Mucosa of stomach (tissue), 1 donor: ENCODE data around the gene RCBTB2.
"Not testable (repeated sequence)": the region's sequence is repeated elsewhere in the genome, so short reads cannot be mapped to it uniquely, and the experiment has no call there.

ENCODE experiments used
- H3K27me3 ChIP-seq: one replicate; pipeline ENCODE4 v1.7.0; 2013; ENCODE audit warnings: mild to moderate bottlenecking, low read length; ENCODE audit not compliant: control insufficient read depth, insufficient read depth
- H3K36me3 ChIP-seq: one replicate; pipeline ENCODE4 v1.7.0; 2013; ENCODE audit warnings: low read length; ENCODE audit not compliant: control insufficient read depth, insufficient read depth
- H3K4me1 ChIP-seq: one replicate; pipeline ENCODE4 v1.7.0; 2013; ENCODE audit warnings: mild to moderate bottlenecking, low read length; ENCODE audit not compliant: control insufficient read depth, insufficient read depth
- H3K4me3 ChIP-seq: one replicate; pipeline ENCODE4 v1.7.0; 2013; ENCODE audit warnings: low read length
- H3K9ac ChIP-seq: one replicate; pipeline ENCODE4 v1.7.0; 2013; ENCODE audit warnings: mild to moderate bottlenecking, low read length, moderate library complexity
- H3K9me3 ChIP-seq: one replicate; pipeline ENCODE4 v1.7.0; 2013; ENCODE audit warnings: mild to moderate bottlenecking, low read length, moderate library complexity; ENCODE audit not compliant: control insufficient read depth
- donor health status: Pancreatic carcinoma.

The RCBTB2 gene

DNA sequence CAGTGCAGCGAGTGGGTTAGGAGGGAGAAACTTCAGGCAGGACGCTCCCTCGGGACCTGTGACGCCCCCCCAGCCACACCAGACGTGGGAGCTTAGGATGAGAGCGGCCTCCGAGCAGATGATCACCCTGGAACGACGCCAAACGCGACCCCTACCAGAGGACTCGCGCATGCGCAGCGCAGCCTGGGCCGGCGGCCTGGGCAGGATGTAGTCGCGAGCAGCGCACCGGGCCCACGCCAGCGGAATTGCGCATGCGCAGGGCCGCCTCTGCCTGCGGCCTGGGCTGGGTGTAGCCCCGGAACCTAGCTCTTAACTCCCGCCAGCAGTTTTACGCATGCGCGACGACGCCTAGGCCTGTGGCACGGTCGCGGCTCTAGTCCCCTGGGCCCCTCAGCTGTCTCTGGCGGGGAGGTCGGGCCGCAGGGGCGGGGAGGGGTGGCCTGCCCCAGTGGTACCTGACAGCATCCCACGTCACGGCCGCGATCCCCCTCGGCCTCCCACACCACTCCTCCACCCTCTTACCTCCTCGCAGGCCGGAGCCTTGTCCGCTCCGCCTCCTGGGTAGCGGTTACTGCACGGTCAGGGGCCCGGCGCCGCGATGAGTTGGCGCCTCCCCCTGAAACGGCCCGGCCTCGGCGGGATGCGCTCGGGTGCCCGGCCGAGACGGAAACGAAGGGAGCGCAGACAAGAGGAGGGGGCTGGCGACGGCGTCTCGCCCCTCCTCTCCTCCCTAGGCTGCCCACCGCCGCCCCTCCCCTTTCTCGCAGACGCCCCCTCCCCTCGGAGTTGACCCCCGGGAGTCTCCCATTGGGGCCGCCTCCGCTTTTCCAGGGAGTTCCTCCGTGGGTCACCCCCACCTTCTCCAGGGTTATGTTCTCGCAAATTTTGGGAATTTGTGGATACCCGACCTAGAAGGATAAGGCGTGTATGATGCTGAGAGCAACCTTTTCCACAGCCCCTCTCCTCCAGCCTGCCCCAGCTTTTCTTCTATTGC lies at the start of gene RCBTB2:
Gene RCBTB2 (minus strand): TSS at position 575 of the 994 bp plus-strand sequence. CDS start 11,141 bp downstream, outside the sequence.
- H3K4me1 ChIP-seq: peaks cover 20% of the 10 kb centered on the region
- peak within 1 kb of the TSS; percentile 92 for H3K9ac ChIP-seq
- H3K4me3 ChIP-seq: peak within 1 kb of the TSS; percentile 62
- no peaks in the 10 kb centered on the region for H3K27me3 ChIP-seq
- H3K9me3 ChIP-seq: no peaks in the 10 kb centered on the region
- H3K36me3 ChIP-seq: no peaks in the 10 kb centered on the region

GRCh38 chr13:48582084-48582483 lies 49.2 kb upstream of the RCBTB2 start:
- Histone ChIP-seq H3K27me3 (no peaks in the 10 kb centered on the region), H3K36me3 (no peaks in the 10 kb centered on the region), H3K4me1 (peaks cover 39% of the 10 kb centered on the region), H3K4me3 (no peak overlapping the region), H3K9ac (no peak overlapping the region), H3K9me3 (no peaks in the 10 kb centered on the region)

DNA sequence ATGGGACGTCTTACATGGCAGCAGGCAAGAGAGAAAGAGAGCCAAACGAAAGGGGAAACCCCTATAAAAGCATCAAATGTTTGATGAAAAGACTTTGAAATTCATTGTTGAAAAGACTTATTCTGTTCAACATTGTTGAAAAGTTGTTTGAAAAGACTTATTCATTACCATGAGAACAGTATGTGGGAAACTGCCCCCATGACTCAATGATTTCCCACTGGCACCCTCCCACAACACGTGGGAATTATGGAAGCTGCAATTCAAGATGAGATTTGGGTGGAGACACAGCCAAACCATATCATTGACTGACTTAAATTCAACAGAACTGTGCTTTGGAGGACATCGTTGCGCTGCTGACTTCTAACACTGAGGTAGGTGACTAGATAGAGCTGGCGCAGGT lies 48.0 kb upstream of the RCBTB2 start:
- H3K4me3 ChIP-seq: no peak overlapping the region
- H3K4me1 ChIP-seq: peaks cover 28% of the 10 kb centered on the region
- H3K36me3 ChIP-seq: no peaks in the 10 kb centered on the region
- H3K9me3 ChIP-seq: no peaks in the 10 kb centered on the region
- H3K27me3 ChIP-seq: no peaks in the 10 kb centered on the region
- no peak overlapping the region for H3K9ac ChIP-seq

DNA sequence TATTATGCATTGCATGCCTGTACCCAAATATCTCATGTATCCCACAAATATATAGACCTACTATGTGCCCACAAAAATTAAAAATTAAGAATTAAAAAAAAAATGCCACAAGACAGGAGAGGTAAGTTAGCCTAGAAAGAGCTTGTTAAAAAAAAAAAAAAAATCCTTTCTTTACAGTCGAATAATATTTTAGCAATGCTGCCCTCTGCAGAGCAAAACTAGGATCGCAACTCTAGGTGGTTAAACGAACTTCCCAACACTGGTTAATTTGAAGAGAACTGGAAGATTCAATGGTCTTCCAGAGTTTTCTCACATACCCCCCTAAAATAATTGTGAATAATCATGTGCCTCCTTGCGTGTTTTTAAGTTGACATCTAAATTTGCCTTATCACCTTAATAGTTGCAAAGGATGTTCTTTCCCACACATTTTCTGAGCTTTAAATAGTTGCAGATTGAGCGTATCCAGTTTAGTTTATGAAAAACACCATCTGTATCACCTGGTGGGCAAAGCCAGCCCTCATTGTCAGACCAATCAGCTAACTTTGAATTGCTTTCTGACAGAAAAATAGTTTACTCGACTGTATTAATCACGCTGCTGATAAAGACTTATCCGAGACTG lies 47.4 kb upstream of the RCBTB2 start:
- Histone ChIP-seq H3K4me1 (peaks cover 30% of the 10 kb centered on the region), H3K9ac (no peak overlapping the region)

GRCh38 chr13:48579919-48580180 lies 47.0 kb upstream of the RCBTB2 start:
- peaks cover 27% of the 10 kb centered on the region for H3K4me1 ChIP-seq
- H3K9ac ChIP-seq, H3K9me3 ChIP-seq, H3K27me3 ChIP-seq, H3K4me3 ChIP-seq, H3K36me3 ChIP-seq: not testable (repeated sequence)

More for the DNA sequence above, 47.4 kb upstream of the RCBTB2 start:
- H3K36me3 ChIP-seq: no peaks in the 10 kb centered on the region
- H3K4me3 ChIP-seq: no peak overlapping the region
- H3K27me3 ChIP-seq: no peaks in the 10 kb centered on the region
- H3K9me3 ChIP-seq: no peaks in the 10 kb centered on the region

DNA sequence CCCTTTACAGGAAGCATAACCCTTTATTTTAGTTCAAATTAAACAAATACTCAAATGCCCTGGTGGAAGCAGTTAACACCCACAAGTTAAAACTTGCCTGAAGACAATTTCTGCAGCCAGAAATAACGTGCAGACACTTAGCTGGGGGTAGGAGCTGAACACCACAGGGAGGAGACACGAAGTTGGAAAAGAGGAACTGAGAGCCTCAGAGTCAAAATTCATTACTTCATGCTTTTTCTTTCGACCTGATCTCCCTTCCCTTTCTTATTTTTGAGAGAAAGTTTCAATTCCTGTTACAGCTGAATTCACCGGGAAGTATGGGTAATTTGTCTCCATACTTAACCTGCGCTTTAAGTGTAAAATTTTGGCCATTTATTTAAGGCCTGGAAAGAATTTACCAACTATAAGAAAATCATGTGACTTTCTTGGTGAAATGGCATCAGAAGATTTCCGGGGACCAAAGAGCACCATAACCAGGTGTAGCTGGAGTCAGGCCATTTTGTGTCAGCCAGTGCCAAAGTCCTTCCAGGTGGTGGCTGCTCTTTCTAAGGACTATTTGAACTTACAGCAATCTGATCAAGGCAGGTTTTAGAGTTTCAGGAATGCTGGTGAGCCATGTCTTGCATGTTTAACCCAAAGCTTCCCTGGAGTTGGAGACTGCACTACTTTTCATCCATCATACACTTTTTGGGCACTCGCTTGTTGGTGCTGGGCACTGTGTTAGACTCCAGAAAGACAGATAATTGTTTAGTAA lies 46.5 kb upstream of the RCBTB2 start:
- no peaks in the 10 kb centered on the region for H3K36me3 ChIP-seq
- H3K27me3 ChIP-seq: no peaks in the 10 kb centered on the region
- no peak overlapping the region for H3K9ac ChIP-seq
- H3K4me1 ChIP-seq: peaks cover 21% of the 10 kb centered on the region
- no peaks in the 10 kb centered on the region for H3K9me3 ChIP-seq
- no peak overlapping the region for H3K4me3 ChIP-seq

- Histone ChIP-seq H3K4me3 (no peak overlapping the region), H3K4me1 (peaks cover 20% of the 10 kb centered on the region), H3K9me3 (no peaks in the 10 kb centered on the region), H3K9ac (no peak overlapping the region), H3K27me3 (no peaks in the 10 kb centered on the region), H3K36me3 (no peaks in the 10 kb centered on the region)
These were observed 45.8 kb upstream of the RCBTB2 start for GRCh38 chr13:48578516-48579164.

DNA sequence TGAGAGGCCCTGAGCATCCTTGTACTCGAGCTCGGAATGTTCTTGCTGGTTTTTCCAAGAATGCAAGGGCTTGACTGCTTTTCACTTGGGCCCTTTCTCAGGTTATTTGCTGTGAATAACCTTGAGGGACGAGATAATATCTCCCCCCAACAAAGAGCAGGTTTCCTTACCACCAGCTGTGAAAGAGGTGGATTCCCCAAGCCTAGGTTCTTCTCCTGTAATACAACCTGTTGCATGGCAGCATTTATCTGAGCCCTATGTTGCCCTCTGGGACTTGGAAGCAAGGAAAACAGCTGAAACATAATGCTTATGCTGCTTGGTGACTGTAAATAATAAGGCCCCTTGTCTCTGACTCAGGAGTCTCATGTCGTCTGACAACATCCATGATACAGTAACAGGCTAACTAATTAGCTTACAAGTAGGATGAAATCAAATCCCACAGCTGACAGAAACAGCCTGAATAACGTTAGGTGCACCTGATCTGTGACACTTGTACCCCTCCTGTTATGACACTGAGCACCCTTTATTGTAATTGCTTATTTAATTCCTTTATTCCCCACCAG lies 43.6 kb upstream of the RCBTB2 start:
- peaks cover 21% of the 10 kb centered on the region for H3K4me1 ChIP-seq
- H3K9ac ChIP-seq: no peak overlapping the region
- no peaks in the 10 kb centered on the region for H3K27me3 ChIP-seq
- H3K36me3 ChIP-seq: no peaks in the 10 kb centered on the region
- H3K9me3 ChIP-seq: no peaks in the 10 kb centered on the region
- H3K4me3 ChIP-seq: no peak overlapping the region

DNA sequence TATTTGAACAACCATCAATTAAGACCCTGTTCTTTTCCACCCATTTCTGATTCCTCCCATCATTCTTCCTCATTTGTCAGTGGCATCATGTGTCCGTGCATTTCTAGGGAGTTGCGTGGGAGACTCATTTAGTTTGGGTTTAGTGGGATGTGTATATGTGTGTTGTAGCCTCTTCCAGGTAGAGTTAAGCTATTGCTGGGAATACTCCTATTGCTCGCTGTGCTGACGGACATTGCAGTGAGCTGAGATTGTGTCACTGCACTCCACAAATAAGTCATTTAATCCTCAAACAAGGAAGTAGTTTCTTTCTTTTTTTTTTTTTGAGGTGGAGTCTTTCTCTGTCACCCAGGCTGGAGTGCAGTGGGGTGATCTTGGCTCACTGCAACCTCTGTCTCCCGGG lies 42.2 kb upstream of the RCBTB2 start:
- no peaks in the 10 kb centered on the region for H3K27me3 ChIP-seq

GRCh38 chr13:48574041-48574796 lies 41.3 kb upstream of the RCBTB2 start:
- Histone ChIP-seq H3K9ac (no peak overlapping the region), H3K27me3 (no peaks in the 10 kb centered on the region), H3K9me3 (no peaks in the 10 kb centered on the region), H3K4me1 (peaks cover 19% of the 10 kb centered on the region), H3K4me3 (no peak overlapping the region), H3K36me3 (no peaks in the 10 kb centered on the region)

More for the DNA sequence above, 42.2 kb upstream of the RCBTB2 start:
- no peak overlapping the region for H3K4me3 ChIP-seq
- H3K9ac ChIP-seq: no peak overlapping the region
- peaks cover 23% of the 10 kb centered on the region for H3K4me1 ChIP-seq
- no peaks in the 10 kb centered on the region for H3K36me3 ChIP-seq
- H3K9me3 ChIP-seq: no peaks in the 10 kb centered on the region
